Skeletal muscle tissue (tissue), 4 donors: Measurements from ENCODE around the gene UCN. TPM values are rescaled to one million over a fixed set of nuclear protein-coding genes. Genes with fewer than 3 reads are reported as not detected.

Experiments
- H3K27ac ChIP-seq: one replicate; pipeline ENCODE4 v1.7.0; 2013; ENCODE audit warnings: mild to moderate bottlenecking, low read depth, low read length, inconsistent platforms
- H3K27me3 ChIP-seq, 3 donors: one replicate each; pipeline ENCODE4 v1.7.0; 2013; ENCODE audit warnings: low read length in 3 of 3; ENCODE audit not compliant: control insufficient read depth in 3 of 3, insufficient read depth in 3 of 3
- H3K36me3 ChIP-seq, 3 donors: one replicate each; pipeline ENCODE4 v1.7.0; 2013; ENCODE audit warnings: low read length in 3 of 3; ENCODE audit not compliant: control insufficient read depth in 3 of 3, insufficient read depth in 3 of 3
- H3K4me1 ChIP-seq, 3 donors: one replicate each; pipeline ENCODE4 v1.7.0; 2013; ENCODE audit warnings: low read length in 3 of 3, mild to moderate bottlenecking in 3 of 3; ENCODE audit not compliant: control insufficient read depth in 3 of 3, insufficient read depth in 3 of 3
- H3K4me3 ChIP-seq, 3 donors: one replicate each; pipeline ENCODE4 v1.7.0; 2013; ENCODE audit warnings: low read length in 3 of 3
- H3K9ac ChIP-seq, 3 donors: one replicate each; pipeline ENCODE4 v1.7.0; 2013; ENCODE audit warnings: low read length in 3 of 3, mild to moderate bottlenecking in 3 of 3, moderate library complexity in 2 of 3, low read depth in 1 of 3
- H3K9me3 ChIP-seq, 3 donors: one replicate each; pipeline ENCODE4 v1.7.0; 2013; ENCODE audit warnings: low read length in 3 of 3; ENCODE audit not compliant: control insufficient read depth in 3 of 3
- total RNA-seq: library from RNA; depleted of rRNA; stranded (reverse); fragments of >200 nt; gene quantifications from one replicate; pipeline ENCODE4 v1.2.3, GENCODE V29; 2014
- donor health status: Osteomylitis.

Gene UCN
- total RNA-seq, 1 donor from 2014 or later: 1.0 TPM

- peaks cover 23 to 33% (median 32%) of the 10 kb centered on the region in 3 donors for H3K4me1 ChIP-seq
- peaks cover 63 to 73% (median 65%) of the 10 kb centered on the region in 3 donors for H3K27me3 ChIP-seq
- no peaks in the 10 kb centered on the region for H3K36me3 ChIP-seq
- H3K9me3 ChIP-seq: no peaks in the 10 kb centered on the region
- peak overlapping the region in 2 of 3 donors; percentile 45 for H3K4me3 ChIP-seq
- no peak overlapping the region for H3K27ac ChIP-seq
- H3K9ac ChIP-seq: no peak overlapping the region
Measured at GRCh38 chr2:27264253-27264752, 43.9 kb downstream of the UCN start.

- Histone ChIP-seq H3K27ac (no peak overlapping the region), H3K4me1 (peaks cover 23 to 33% (median 32%) of the 10 kb centered on the region in 3 donors), H3K9ac (peak overlapping the region in 1 of 3 donors; percentile 2), H3K4me3 (peak overlapping the region; percentile 26 to 69 (median 65)), H3K36me3 (no peaks in the 10 kb centered on the region), H3K27me3 (peaks cover 67 to 77% (median 69%) of the 10 kb centered on the region in 3 donors), H3K9me3 (no peaks in the 10 kb centered on the region)
Measured at GRCh38 chr2:27263287-27264252, 44.7 kb downstream of the UCN start.

- H3K36me3 ChIP-seq: no peaks in the 10 kb centered on the region
- H3K9ac ChIP-seq: peak within 1 kb of the TSS in 2 of 3 donors; percentile 2 to 45
- no peaks in the 10 kb centered on the region for H3K9me3 ChIP-seq
- no peak within 1 kb of the TSS for H3K27ac ChIP-seq
- peaks cover 23 to 33% (median 32%) of the 10 kb centered on the region in 3 donors for H3K4me1 ChIP-seq
- H3K27me3 ChIP-seq: peaks cover 74 to 85% (median 77%) of the 10 kb centered on the region in 3 donors
- H3K4me3 ChIP-seq: peak within 1 kb of the TSS; percentile 38 to 69 (median 65)
Measured at GRCh38 chr2:27262379-27263286, 45.6 kb downstream of the UCN start, which contains the start of gene SLC30A3. Gene SLC30A3, minus strand, starts transcription at chr2:27263047. Its CDS starts 141 bp downstream, at chr2:27262906.

- H3K9ac ChIP-seq: no peak overlapping the region
- H3K4me1 ChIP-seq: peaks cover 23 to 33% (median 32%) of the 10 kb centered on the region in 3 donors
- H3K36me3 ChIP-seq: no peaks in the 10 kb centered on the region
- no peak overlapping the region for H3K27ac ChIP-seq
- H3K27me3 ChIP-seq: peaks cover 71 to 84% (median 82%) of the 10 kb centered on the region in 3 donors
- H3K4me3 ChIP-seq: no peak overlapping the region
- no peaks in the 10 kb centered on the region for H3K9me3 ChIP-seq
Measured at GRCh38 chr2:27261926-27262298, 46.3 kb downstream of the UCN start.

DNA sequence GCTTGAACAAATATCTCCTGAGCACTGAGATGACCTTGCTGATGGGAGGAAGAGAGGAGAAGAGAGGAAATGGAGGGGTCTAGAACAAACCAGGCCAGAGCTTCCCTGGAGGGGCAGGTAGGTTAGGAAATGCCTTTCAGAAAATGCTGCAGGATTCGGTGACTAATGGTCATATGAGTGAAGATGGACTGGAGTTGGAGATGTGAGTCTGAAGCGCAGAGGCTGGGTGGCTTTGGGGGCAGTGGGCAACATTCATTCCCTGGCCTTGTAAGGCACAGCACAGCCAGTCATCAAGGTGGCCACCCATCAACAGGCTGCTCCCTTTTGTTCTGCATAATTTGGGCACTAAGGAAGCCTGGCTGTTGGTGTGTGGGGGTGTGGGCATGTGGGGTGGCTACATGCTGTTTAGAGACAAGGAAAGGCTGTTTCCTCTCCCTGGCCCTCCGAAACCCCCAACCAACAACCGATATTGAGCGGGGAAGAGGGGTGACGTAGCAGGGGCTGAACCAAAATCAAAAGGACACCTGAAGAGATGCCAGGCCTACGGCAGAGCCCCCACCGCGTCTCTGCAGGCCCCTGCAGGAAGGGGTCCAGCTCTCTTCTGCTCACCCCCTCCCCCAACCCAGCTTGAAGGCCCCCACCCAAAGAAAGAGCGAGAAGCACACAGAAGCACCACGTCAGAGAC, 46.9 kb downstream of the UCN start:
- Histone ChIP-seq H3K4me3 (no peak overlapping the region), H3K36me3 (no peaks in the 10 kb centered on the region), H3K27ac (no peak overlapping the region), H3K9me3 (no peaks in the 10 kb centered on the region), H3K9ac (no peak overlapping the region), H3K4me1 (peaks cover 23 to 33% (median 32%) of the 10 kb centered on the region in 3 donors), H3K27me3 (peaks cover 76 to 83% (median 82%) of the 10 kb centered on the region in 3 donors)

- Histone ChIP-seq H3K27ac (no peak overlapping the region), H3K4me1 (peaks cover under 1 to 9% (median 6%) of the 10 kb centered on the region in 3 donors), H3K4me3 (no peak overlapping the region), H3K9ac (no peak overlapping the region), H3K9me3 (no peaks in the 10 kb centered on the region), H3K36me3 (no peaks in the 10 kb centered on the region), H3K27me3 (peaks cover 54 to 56% (median 56%) of the 10 kb centered on the region in 3 donors)
Measured at GRCh38 chr2:27258051-27258450, 50.2 kb downstream of the UCN start.

Other genes starting within 250 kb of the UCN start
- 352 TPM for gene OST4, start 236.8 kb downstream of the UCN start, total RNA-seq
- 61.6 TPM for gene EMILIN1, start 229.8 kb downstream of the UCN start, total RNA-seq
- 2.1 TPM for gene KHK, start 221.7 kb downstream of the UCN start, total RNA-seq
- gene CGREF1, start 189.3 kb downstream of the UCN start, total RNA-seq: 2.1 TPM
- gene ABHD1, start 184.6 kb downstream of the UCN start, total RNA-seq: not detected
- gene PREB, start 173.8 kb downstream of the UCN start, total RNA-seq: 14.1 TPM
- not detected for gene PRR30, start 169.0 kb downstream of the UCN start, total RNA-seq
- gene TCF23, start 159.4 kb downstream of the UCN start, total RNA-seq: 0.52 TPM
- gene ATRAID, start 96.4 kb downstream of the UCN start, total RNA-seq: 172 TPM
- gene SLC5A6, start 96.2 kb downstream of the UCN start, total RNA-seq: 7.8 TPM
- 28.2 TPM for gene CAD, start 91.1 kb downstream of the UCN start, total RNA-seq
- 0.52 TPM for gene SLC30A3, start 45.4 kb downstream of the UCN start, total RNA-seq
- gene DNAJC5G, start 33.0 kb downstream of the UCN start, total RNA-seq: under 0.01 TPM
- gene TRIM54, start 26.0 kb downstream of the UCN start, total RNA-seq: 60.0 TPM
- 23.0 TPM for gene MPV17, start 14.7 kb upstream of the UCN start, total RNA-seq
- 24.0 TPM for gene GTF3C2, start 48.3 kb upstream of the UCN start, total RNA-seq
- gene EIF2B4, start 61.9 kb upstream of the UCN start, total RNA-seq: 18.3 TPM
- gene SNX17, start 62.2 kb upstream of the UCN start, total RNA-seq: 81.9 TPM
- 7.3 TPM for gene ZNF513, start 72.3 kb upstream of the UCN start, total RNA-seq
- gene PPM1G, start 101.1 kb upstream of the UCN start, total RNA-seq: 42.8 TPM
- 81.4 TPM for gene NRBP1, start 120.2 kb upstream of the UCN start, total RNA-seq
- not detected for gene KRTCAP3, start 133.9 kb upstream of the UCN start, total RNA-seq
- 21.4 TPM for gene IFT172, start 181.3 kb upstream of the UCN start, total RNA-seq
- gene FNDC4, start 186.8 kb upstream of the UCN start, total RNA-seq: 5.2 TPM
- gene GCKR, start 188.4 kb upstream of the UCN start, total RNA-seq: not detected